SK-N-SH treated with all-trans-retinoic acid at 6 μM for 48 hours (cell line): ENCODE data around the gene OR11L1.

Experiments used
- ATAC-seq: fragments of 200-7000 bp; cut with Tn5 transposase; 3 replicates; pipeline ENCODE4 v1.9.1; 2020; ENCODE audit warnings: mild to moderate bottlenecking, moderate library complexity
- ARNTL ChIP-seq: fragments of 450-650 bp; formaldehyde crosslinking; IDR thresholded peaks from 2 replicates; pipeline ENCODE4 v1.5.0; 2020; ENCODE audit warnings: low read depth, mild to moderate bottlenecking, moderate library complexity, borderline replicate concordance
- BACH2 ChIP-seq: fragments of 250-450 bp; sonication (Bioruptor Pico); IDR thresholded peaks from 2 replicates; pipeline ENCODE4 v1.9.0; 2021; ENCODE audit warnings: mild to moderate bottlenecking, borderline replicate concordance
- CREB5 ChIP-seq: fragments of 250-450 bp; sonication (Bioruptor Pico); IDR thresholded peaks from 2 replicates; pipeline ENCODE4 v1.5.1; 2020; ENCODE audit warnings: low read depth, mild to moderate bottlenecking, moderate library complexity
- CSDC2 ChIP-seq: fragments of 250-450 bp; sonication (Bioruptor Pico); IDR thresholded peaks from 2 replicates; pipeline ENCODE4 v1.5.0; 2020; ENCODE audit warnings: mild to moderate bottlenecking, moderate library complexity
- ESRRG ChIP-seq: fragments of 250-450 bp; sonication (Bioruptor Pico); IDR thresholded peaks from 2 replicates; pipeline ENCODE4 v1.6.1; 2021; ENCODE audit warnings: mild to moderate bottlenecking
- GLIS3 ChIP-seq: fragments of 250-450 bp; sonication (Bioruptor Pico); IDR thresholded peaks from 2 replicates; pipeline ENCODE4 v1.5.0; 2020; ENCODE audit warnings: mild to moderate bottlenecking, moderate library complexity
- OSR1 ChIP-seq: fragments of 250-450 bp; sonication (Bioruptor Pico); IDR thresholded peaks from 2 replicates; pipeline ENCODE4 v1.8.0; 2022; ENCODE audit warnings: moderate library complexity, mild to moderate bottlenecking, inconsistent platforms
- PATZ1 ChIP-seq: fragments of 250-450 bp; sonication (Bioruptor Pico); IDR thresholded peaks from 2 replicates; pipeline ENCODE4 v1.8.0; 2020; ENCODE audit warnings: mild to moderate bottlenecking, moderate library complexity, borderline replicate concordance
- PPARA ChIP-seq: fragments of 250-450 bp; sonication (Bioruptor Pico); IDR thresholded peaks from 2 replicates; pipeline ENCODE4 v1.5.0; 2020; ENCODE audit warnings: mild to moderate bottlenecking, borderline replicate concordance
- RARB ChIP-seq: fragments of 250-450 bp; sonication (Bioruptor Pico); IDR thresholded peaks from 2 replicates; pipeline ENCODE4 v1.8.0; 2021; ENCODE audit warnings: mild to moderate bottlenecking, moderate library complexity
- SNAI2 ChIP-seq: fragments of 250-450 bp; sonication (Bioruptor Pico); IDR thresholded peaks from 2 replicates; pipeline ENCODE4 v1.5.0; 2020; ENCODE audit warnings: mild to moderate bottlenecking, moderate library complexity
- TCF4 ChIP-seq: fragments of 250-450 bp; sonication (Bioruptor Pico); IDR thresholded peaks from 2 replicates; pipeline ENCODE4 v1.8.0; 2021; ENCODE audit warnings: mild to moderate bottlenecking, moderate library complexity, borderline replicate concordance
- TOX ChIP-seq: fragments of 250-450 bp; sonication (Bioruptor Pico); IDR thresholded peaks from 2 replicates; pipeline ENCODE4 v1.8.0; 2021; ENCODE audit warnings: mild to moderate bottlenecking, moderate library complexity, borderline replicate concordance
- TSHZ2 ChIP-seq: fragments of 250-450 bp; sonication (Bioruptor Pico); IDR thresholded peaks from 2 replicates; pipeline ENCODE4 v1.5.0; 2020; ENCODE audit warnings: mild to moderate bottlenecking, moderate library complexity
- ZC3H10 ChIP-seq: fragments of 250-450 bp; sonication (Bioruptor Pico); IDR thresholded peaks from 2 replicates; pipeline ENCODE4 v1.5.1; 2021; ENCODE audit warnings: mild to moderate bottlenecking, moderate library complexity
- ZFP3 ChIP-seq: fragments of 250-450 bp; sonication (Bioruptor Pico); IDR thresholded peaks from 2 replicates; pipeline ENCODE4 v1.5.0; 2020; ENCODE audit warnings: mild to moderate bottlenecking, moderate library complexity
- ZFP30 ChIP-seq: fragments of 450-650 bp; formaldehyde crosslinking; IDR thresholded peaks from 2 replicates; pipeline ENCODE4 v1.5.0; 2022; ENCODE audit warnings: mild to moderate bottlenecking, moderate library complexity
- ZNF565 ChIP-seq: fragments of 450-650 bp; formaldehyde crosslinking; conservative IDR thresholded peaks from 2 replicates; pipeline ENCODE4 v1.5.0; 2020; ENCODE audit warnings: low read depth, mild to moderate bottlenecking, moderate library complexity
- ZNF70 ChIP-seq: fragments of 450-650 bp; formaldehyde crosslinking; IDR thresholded peaks from 2 replicates; pipeline ENCODE4 v1.5.0; 2020; ENCODE audit warnings: mild to moderate bottlenecking, moderate library complexity
- ZNF8 ChIP-seq: fragments of 450-650 bp; formaldehyde crosslinking; IDR thresholded peaks from 2 replicates; pipeline ENCODE4 v1.5.0; 2020; ENCODE audit warnings: mild to moderate bottlenecking, moderate library complexity
- TF ChIP-seq, protein P1 (sequence below): fragments of 250-450 bp; sonication (Bioruptor Pico); IDR thresholded peaks from 2 replicates; pipeline ENCODE4 v1.5.1; 2021; ENCODE audit warnings: mild to moderate bottlenecking, moderate library complexity
- TF ChIP-seq, protein P2 (sequence below): fragments of 250-450 bp; sonication (Bioruptor Pico); IDR thresholded peaks from 2 replicates; pipeline ENCODE4 v1.8.0; 2021; ENCODE audit warnings: low read depth, mild to moderate bottlenecking, moderate library complexity, borderline replicate concordance

The OR11L1 gene

GRCh38 chr1:247841796-247842195 is at the start of gene OR11L1:
Gene OR11L1, minus strand, starts transcription at chr1:247841896. Its CDS starts 0 bp downstream, at chr1:247841896.
- ATAC-seq: no peak
- TF ChIP-seq ZFP30 (CRISPR knock-in tag): no peak
- TF ChIP-seq ESRRG: no peak
- TF ChIP-seq PATZ1 (CRISPR knock-in tag): no peak
- TF ChIP-seq CREB5 (CRISPR knock-in tag): no peak
- TF ChIP-seq RARB (CRISPR knock-in tag): no peak
- TF ChIP-seq TCF4: no peak
- no peak for TF ChIP-seq CSDC2 (CRISPR knock-in tag)

GRCh38 chr1:247884797-247885413 is 43.2 kb upstream of the OR11L1 start:
- TF ChIP-seq CSDC2 (CRISPR knock-in tag) (no peak), ZNF8 (CRISPR knock-in tag) (no peak), TCF4 (no peak), GLIS3 (CRISPR knock-in tag) (no peak), TOX (CRISPR knock-in tag) (no peak), ESRRG (no peak)
- no peak for ATAC-seq

GRCh38 chr1:247883346-247883745 is 41.6 kb upstream of the OR11L1 start:
- no peak for ATAC-seq
- TF ChIP-seq, protein P1, sequence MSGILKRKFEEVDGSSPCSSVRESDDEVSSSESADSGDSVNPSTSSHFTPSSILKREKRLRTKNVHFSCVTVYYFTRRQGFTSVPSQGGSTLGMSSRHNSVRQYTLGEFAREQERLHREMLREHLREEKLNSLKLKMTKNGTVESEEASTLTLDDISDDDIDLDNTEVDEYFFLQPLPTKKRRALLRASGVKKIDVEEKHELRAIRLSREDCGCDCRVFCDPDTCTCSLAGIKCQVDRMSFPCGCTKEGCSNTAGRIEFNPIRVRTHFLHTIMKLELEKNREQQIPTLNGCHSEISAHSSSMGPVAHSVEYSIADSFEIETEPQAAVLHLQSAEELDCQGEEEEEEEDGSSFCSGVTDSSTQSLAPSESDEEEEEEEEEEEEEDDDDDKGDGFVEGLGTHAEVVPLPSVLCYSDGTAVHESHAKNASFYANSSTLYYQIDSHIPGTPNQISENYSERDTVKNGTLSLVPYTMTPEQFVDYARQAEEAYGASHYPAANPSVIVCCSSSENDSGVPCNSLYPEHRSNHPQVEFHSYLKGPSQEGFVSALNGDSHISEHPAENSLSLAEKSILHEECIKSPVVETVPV (CRISPR knock-in tag): no peak
- TF ChIP-seq TOX (CRISPR knock-in tag): no peak
- TF ChIP-seq SNAI2 (CRISPR knock-in tag): no peak
- TF ChIP-seq OSR1 (CRISPR knock-in tag): no peak
- no peak for TF ChIP-seq TSHZ2 (CRISPR knock-in tag)
- no peak for TF ChIP-seq ZFP3 (CRISPR knock-in tag)
- no peak for TF ChIP-seq ARNTL
- no peak for TF ChIP-seq RARB (CRISPR knock-in tag)
- no peak for TF ChIP-seq ESRRG
- TF ChIP-seq, protein P2, sequence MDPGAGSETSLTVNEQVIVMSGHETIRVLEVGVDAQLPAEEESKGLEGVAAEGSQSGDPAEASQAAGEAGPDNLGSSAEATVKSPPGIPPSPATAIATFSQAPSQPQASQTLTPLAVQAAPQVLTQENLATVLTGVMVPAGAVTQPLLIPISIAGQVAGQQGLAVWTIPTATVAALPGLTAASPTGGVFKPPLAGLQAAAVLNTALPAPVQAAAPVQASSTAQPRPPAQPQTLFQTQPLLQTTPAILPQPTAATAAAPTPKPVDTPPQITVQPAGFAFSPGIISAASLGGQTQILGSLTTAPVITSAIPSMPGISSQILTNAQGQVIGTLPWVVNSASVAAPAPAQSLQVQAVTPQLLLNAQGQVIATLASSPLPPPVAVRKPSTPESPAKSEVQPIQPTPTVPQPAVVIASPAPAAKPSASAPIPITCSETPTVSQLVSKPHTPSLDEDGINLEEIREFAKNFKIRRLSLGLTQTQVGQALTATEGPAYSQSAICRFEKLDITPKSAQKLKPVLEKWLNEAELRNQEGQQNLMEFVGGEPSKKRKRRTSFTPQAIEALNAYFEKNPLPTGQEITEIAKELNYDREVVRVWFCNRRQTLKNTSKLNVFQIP (CRISPR knock-in tag): no peak
- no peak for TF ChIP-seq PATZ1 (CRISPR knock-in tag)
- no peak for TF ChIP-seq ZC3H10 (CRISPR knock-in tag)
- no peak for TF ChIP-seq ZNF70 (CRISPR knock-in tag)
- no peak for TF ChIP-seq BACH2 (CRISPR knock-in tag)
- TF ChIP-seq CSDC2 (CRISPR knock-in tag): no peak
- no peak for TF ChIP-seq PPARA
- TF ChIP-seq ZFP30 (CRISPR knock-in tag): no peak
- TF ChIP-seq ZNF565: no peak
- TF ChIP-seq, all 23 proteins: peak for 0
